Breast epithelium (tissue), 4 donors: ENCODE results near the gene CPOX. TPM values are rescaled to one million over a fixed set of nuclear protein-coding genes. Genes with fewer than 3 reads are reported as not detected.

Experiments used
- DNase-seq, 2 donors: peaks; one replicate each; pipeline ENCODE4 v3.0.0-alpha.2; 2019; ENCODE audit warnings: low spot score in 2 of 2
- H3K27ac ChIP-seq, 2 donors: fragments of 200-600 bp; sonication (generic) in 1 of 2; one replicate each; pipeline ENCODE4 v1.5.1; 2016 to 2019; ENCODE audit warnings: mild to moderate bottlenecking in 1 of 2
- H3K27me3 ChIP-seq, 2 donors: fragments of 200-600 bp; sonication (generic) in 1 of 2; one replicate each; pipeline versions ENCODE4 v1.5.1 to v1.6.0; 2017 to 2019; ENCODE audit warnings: control low read depth in 1 of 2, mild to moderate bottlenecking in 1 of 2
- H3K36me3 ChIP-seq: fragments of 200-600 bp; one replicate; pipeline ENCODE4 v1.5.1; 2019
- H3K4me1 ChIP-seq, 2 donors: fragments of 200-600 bp; sonication (generic); one replicate each; pipeline ENCODE4 v1.5.1; 2016 to 2019; ENCODE audit warnings: control low read depth in 1 of 2
- H3K4me3 ChIP-seq, 3 donors: fragments of 200-600 bp; sonication (generic); 1 replicate in 2 of 3; 2 replicates in 1 of 3; pipeline ENCODE4 v1.5.1; 2016 to 2019; ENCODE audit warnings: mild to moderate bottlenecking in 3 of 3, moderate library complexity in 2 of 3
- H3K9me3 ChIP-seq, 2 donors: fragments of 200-600 bp; sonication (generic) in 1 of 2; one replicate each; pipeline ENCODE4 v1.5.1; 2016 to 2019; ENCODE audit warnings: control low read depth in 1 of 2
- POLR2A ChIP-seq: fragments of 450-650 bp; IDR thresholded peaks from one replicate; pipeline ENCODE4 v1.6.1; 2016; ENCODE audit warnings: antibody characterized with exemption, mild to moderate bottlenecking, moderate library complexity
- POLR2AphosphoS5 ChIP-seq, 3 donors: sonication (generic); formaldehyde crosslinking; IDR thresholded peaks; one replicate each; pipeline ENCODE4 v1.6.1; 2017; ENCODE audit warnings: antibody characterized with exemption in 3 of 3
- intact Hi-C: fragments of 100-400 bp; cut with DNase I; formaldehyde crosslinking; loops from one replicate; pipeline ENCODE4 v1.15.1; 2023; ENCODE audit warnings: low total_unique reads
- total RNA-seq, 3 donors: library from RNA; depleted of rRNA; stranded (reverse); fragments of >200 nt; gene quantifications; one replicate each; pipeline ENCODE4 v1.1.0, GENCODE V29; 2016
- TF ChIP-seq, protein P1 (sequence below), 3 donors: fragments of 450-650 bp; IDR thresholded peaks; one replicate each; pipeline ENCODE4 v1.5.1; 2016 to 2017; ENCODE audit warnings: antibody characterized with exemption in 3 of 3, mild to moderate bottlenecking in 3 of 3, moderate library complexity in 3 of 3

The CPOX gene
- total RNA-seq, 3 donors from 2014 or later = 14.4 to 22.1 (median 15.1) TPM

DNA sequence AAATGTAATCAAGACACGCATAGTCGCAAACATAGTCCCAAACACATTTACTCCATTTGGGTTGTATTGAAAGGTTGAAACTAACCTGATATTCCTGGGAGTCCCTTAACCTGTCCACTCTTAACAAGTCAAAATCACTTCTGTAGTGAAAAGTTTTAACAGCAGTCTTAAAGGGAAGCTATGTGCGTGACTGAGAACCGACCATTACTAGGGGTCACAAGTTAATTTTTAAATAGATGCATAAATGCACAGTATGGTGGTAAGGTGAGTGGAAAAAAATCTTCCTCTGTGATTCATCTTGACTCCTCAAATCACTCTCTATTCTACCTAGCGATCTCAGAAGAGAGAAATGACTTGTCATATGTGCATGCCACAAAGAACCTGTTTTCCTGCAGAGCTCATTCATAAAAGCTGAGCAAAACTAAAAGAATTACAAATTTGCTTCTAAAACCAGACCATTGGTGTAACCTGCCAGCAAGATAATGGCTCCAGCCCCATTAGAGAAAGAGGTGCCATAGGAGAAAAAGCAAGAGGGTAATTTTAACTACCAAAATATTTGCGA is 56.9 kb downstream of the CPOX start:
- Histone ChIP-seq H3K4me3 (no peak overlapping the region), H3K9me3 (no peaks in the 10 kb centered on the region), H3K27ac (no peak overlapping the region), H3K36me3 (no peaks in the 10 kb centered on the region), H3K27me3 (no peaks in the 10 kb centered on the region), H3K4me1 (no peaks in the 10 kb centered on the region)
- TF ChIP-seq, protein P1, sequence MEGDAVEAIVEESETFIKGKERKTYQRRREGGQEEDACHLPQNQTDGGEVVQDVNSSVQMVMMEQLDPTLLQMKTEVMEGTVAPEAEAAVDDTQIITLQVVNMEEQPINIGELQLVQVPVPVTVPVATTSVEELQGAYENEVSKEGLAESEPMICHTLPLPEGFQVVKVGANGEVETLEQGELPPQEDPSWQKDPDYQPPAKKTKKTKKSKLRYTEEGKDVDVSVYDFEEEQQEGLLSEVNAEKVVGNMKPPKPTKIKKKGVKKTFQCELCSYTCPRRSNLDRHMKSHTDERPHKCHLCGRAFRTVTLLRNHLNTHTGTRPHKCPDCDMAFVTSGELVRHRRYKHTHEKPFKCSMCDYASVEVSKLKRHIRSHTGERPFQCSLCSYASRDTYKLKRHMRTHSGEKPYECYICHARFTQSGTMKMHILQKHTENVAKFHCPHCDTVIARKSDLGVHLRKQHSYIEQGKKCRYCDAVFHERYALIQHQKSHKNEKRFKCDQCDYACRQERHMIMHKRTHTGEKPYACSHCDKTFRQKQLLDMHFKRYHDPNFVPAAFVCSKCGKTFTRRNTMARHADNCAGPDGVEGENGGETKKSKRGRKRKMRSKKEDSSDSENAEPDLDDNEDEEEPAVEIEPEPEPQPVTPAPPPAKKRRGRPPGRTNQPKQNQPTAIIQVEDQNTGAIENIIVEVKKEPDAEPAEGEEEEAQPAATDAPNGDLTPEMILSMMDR (IDR thresholded peaks at IDR 0.05) = no peak
- intact Hi-C loops = no loop called here
- no peak for DNase-seq

DNA sequence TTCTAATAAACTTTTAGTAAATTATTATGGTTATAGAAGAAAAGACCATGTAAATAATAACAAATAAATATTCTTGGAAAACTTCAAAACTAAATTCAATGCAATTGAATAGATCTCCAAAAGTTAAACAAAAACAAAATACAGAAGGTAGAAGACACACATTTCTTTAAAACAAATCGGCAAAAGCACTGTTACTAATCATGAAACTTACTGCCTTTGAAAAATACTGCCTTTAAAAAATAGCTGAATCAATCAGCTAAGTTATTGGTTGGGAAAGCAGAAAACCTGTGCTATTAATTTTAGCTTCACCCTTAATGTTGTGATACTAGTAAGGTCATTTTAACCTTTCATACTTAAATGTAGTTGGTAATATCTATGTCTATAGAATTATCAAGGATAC is 58.7 kb downstream of the CPOX start:
- no peaks in the 10 kb centered on the region for H3K9me3 ChIP-seq
- intact Hi-C loops = no loop called here
- no peak for DNase-seq
- no peak overlapping the region for H3K27ac ChIP-seq
- no peaks in the 10 kb centered on the region for H3K27me3 ChIP-seq
- TF ChIP-seq, protein P1 (IDR thresholded peaks at IDR 0.05) = no peak
- no peak for TF ChIP-seq POLR2A
- TF ChIP-seq POLR2AphosphoS5 (IDR thresholded peaks at IDR 0.05) = no peak
- no peaks in the 10 kb centered on the region for H3K4me1 ChIP-seq
- no peak overlapping the region for H3K4me3 ChIP-seq
- H3K36me3 ChIP-seq = no peaks in the 10 kb centered on the region

DNA sequence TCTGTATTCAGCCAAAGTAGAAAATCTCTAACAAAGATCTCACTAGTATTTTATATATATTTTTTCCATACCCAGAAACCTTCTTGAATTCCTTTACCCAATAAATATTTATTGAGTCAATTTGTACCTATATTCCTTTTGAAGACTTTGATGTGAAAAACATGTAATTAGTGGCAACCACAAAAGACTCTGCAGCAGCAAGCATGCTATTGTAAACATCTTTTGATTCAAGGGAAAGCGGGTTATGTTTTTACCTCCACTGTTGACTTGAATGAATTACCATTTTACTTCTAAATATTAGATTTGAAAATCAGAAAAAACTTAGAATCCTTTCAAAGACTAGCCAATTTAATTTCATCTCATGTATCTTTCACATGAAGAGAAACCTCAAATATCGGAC is 59.2 kb downstream of the CPOX start:
- Histone ChIP-seq H3K27ac (no peak overlapping the region), H3K36me3 (no peaks in the 10 kb centered on the region), H3K4me3 (no peak overlapping the region), H3K27me3 (no peaks in the 10 kb centered on the region), H3K4me1 (no peaks in the 10 kb centered on the region), H3K9me3 (no peaks in the 10 kb centered on the region)
- TF ChIP-seq POLR2AphosphoS5 (IDR thresholded peaks at IDR 0.05) (no peak), POLR2A (no peak)
- TF ChIP-seq, protein P1 (IDR thresholded peaks at IDR 0.05) = no peak
- no peak for DNase-seq
- intact Hi-C loops = no loop called here

DNA sequence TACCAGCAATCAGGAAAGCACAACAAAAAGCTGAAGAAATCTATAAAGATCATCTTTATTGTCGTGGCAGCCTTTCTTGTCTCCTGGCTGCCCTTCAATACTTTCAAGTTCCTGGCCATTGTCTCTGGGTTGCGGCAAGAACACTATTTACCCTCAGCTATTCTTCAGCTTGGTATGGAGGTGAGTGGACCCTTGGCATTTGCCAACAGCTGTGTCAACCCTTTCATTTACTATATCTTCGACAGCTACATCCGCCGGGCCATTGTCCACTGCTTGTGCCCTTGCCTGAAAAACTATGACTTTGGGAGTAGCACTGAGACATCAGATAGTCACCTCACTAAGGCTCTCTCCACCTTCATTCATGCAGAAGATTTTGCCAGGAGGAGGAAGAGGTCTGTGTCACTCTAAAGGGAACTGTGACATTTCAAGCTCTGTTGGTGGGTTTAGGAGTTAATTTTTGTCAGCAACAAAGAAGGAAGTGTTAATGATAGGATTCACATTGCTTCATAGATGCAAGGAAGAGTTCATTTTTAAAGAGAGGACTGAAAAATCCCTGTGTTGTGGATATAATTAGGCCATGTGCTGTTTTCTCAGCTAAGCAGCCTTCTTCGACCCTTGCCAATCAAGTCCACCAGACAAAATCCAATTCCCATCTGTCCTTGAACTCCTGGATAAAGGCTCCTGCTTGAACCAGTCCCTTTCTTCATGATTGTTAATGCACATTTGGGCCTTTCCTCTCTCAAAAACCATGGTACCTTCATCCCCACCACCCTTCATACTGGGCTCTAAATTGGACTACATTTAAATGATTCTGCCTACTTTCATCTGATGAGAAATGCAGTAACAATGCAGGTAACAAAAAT is 60.5 kb downstream of the CPOX start:
- H3K4me1 ChIP-seq = no peaks in the 10 kb centered on the region
- no peak overlapping the region for H3K27ac ChIP-seq
- H3K4me3 ChIP-seq = no peak overlapping the region
- TF ChIP-seq POLR2AphosphoS5 (IDR thresholded peaks at IDR 0.05) (no peak), POLR2A (no peak)
- TF ChIP-seq, protein P1 (IDR thresholded peaks at IDR 0.05) = no peak
- no peaks in the 10 kb centered on the region for H3K27me3 ChIP-seq
- H3K36me3 ChIP-seq = no peaks in the 10 kb centered on the region
- no peak for DNase-seq
- intact Hi-C loops = no loop called here
- H3K9me3 ChIP-seq = no peaks in the 10 kb centered on the region

DNA sequence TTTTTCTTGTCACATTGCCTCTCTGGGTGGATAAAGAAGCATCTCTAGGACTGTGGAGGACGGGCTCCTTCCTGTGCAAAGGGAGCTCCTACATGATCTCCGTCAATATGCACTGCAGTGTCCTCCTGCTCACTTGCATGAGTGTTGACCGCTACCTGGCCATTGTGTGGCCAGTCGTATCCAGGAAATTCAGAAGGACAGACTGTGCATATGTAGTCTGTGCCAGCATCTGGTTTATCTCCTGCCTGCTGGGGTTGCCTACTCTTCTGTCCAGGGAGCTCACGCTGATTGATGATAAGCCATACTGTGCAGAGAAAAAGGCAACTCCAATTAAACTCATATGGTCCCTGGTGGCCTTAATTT is 61.2 kb downstream of the CPOX start:
- H3K27ac ChIP-seq = no peak overlapping the region
- TF ChIP-seq, protein P1 (IDR thresholded peaks at IDR 0.05) = no peak
- TF ChIP-seq POLR2A (no peak), POLR2AphosphoS5 (IDR thresholded peaks at IDR 0.05) (no peak)
- intact Hi-C loops = no loop called here
- DNase-seq = no peak
- H3K4me1 ChIP-seq = no peaks in the 10 kb centered on the region
- H3K36me3 ChIP-seq = no peaks in the 10 kb centered on the region
- H3K27me3 ChIP-seq = no peaks in the 10 kb centered on the region
- no peak overlapping the region for H3K4me3 ChIP-seq
- no peaks in the 10 kb centered on the region for H3K9me3 ChIP-seq
